ENCODE data around the gene ZNF672.
A peak's percentile ranks its signal among the peaks of the same experiment; 100 is the strongest.

The ZNF672 gene

GRCh38 chr1:248823517-248824001 is 14.5 kb upstream of the ZNF672 start:
- H3K9me3 ChIP-seq (ENCODE audit: insufficient read depth, low read depth, low read length), result no peaks in the 10 kb centered on the region
- H3K79me2 ChIP-seq (ENCODE audit: insufficient read depth, low read length), result peaks cover 67% of the 10 kb centered on the region
- H3K9ac ChIP-seq (ENCODE audit: low read depth, low read length, poor library complexity, severe bottlenecking), result peak overlapping the region; percentile 93
- no peaks in the 10 kb centered on the region for H3K9me2 ChIP-seq (replicated peaks; ENCODE audit: low read depth, low read length)
- H3K4me1 ChIP-seq (ENCODE audit: insufficient read depth, low read length, poor library complexity, severe bottlenecking), result peaks cover 68% of the 10 kb centered on the region
- H2AFZ ChIP-seq (ENCODE audit: low read length), result no peak overlapping the region
- H3K4me2 ChIP-seq (ENCODE audit: low read depth, low read length, poor library complexity, severe bottlenecking), result peak overlapping the region; percentile 94
- H3K4me3 ChIP-seq (ENCODE audit: low read length, poor library complexity, severe bottlenecking), result peak overlapping the region; percentile 95
- TF ChIP-seq CTCF (conservative IDR thresholded peaks at IDR 0.05; ENCODE audit: low read length) (no peak), EZH2phosphoT487 (IDR thresholded peaks at IDR 0.05; ENCODE audit: borderline replicate concordance) (no peak)
- H3K36me3 ChIP-seq (ENCODE audit: insufficient read depth, low read length), result no peaks in the 10 kb centered on the region
- no peaks in the 10 kb centered on the region for H3F3A ChIP-seq (ENCODE audit: low read depth)
- H3K27me3 ChIP-seq (ENCODE audit: insufficient read depth, low read length, poor library complexity, severe bottlenecking), result no peaks in the 10 kb centered on the region
- peaks cover 15% of the 10 kb centered on the region for H4K20me1 ChIP-seq (ENCODE audit: insufficient read depth, low read length, poor library complexity, severe bottlenecking)

GRCh38 chr1:248824301-248824700 is 13.7 kb upstream of the ZNF672 start:
- Histone ChIP-seq H4K20me1 (ENCODE audit: insufficient read depth, low read length, poor library complexity, severe bottlenecking) (peaks cover 15% of the 10 kb centered on the region), H3K79me2 (ENCODE audit: insufficient read depth, low read length) (peaks cover 60% of the 10 kb centered on the region), H2AFZ (ENCODE audit: low read length) (no peak overlapping the region), H3K4me1 (ENCODE audit: insufficient read depth, low read length, poor library complexity, severe bottlenecking) (peaks cover 60% of the 10 kb centered on the region), H3K4me2 (ENCODE audit: low read depth, low read length, poor library complexity, severe bottlenecking) (peak overlapping the region; percentile 94), H3K9ac (ENCODE audit: low read depth, low read length, poor library complexity, severe bottlenecking) (peak overlapping the region; percentile 93), H3F3A (ENCODE audit: low read depth) (no peaks in the 10 kb centered on the region), H3K4me3 (ENCODE audit: low read length, poor library complexity, severe bottlenecking) (peak overlapping the region; percentile 95), H3K9me3 (ENCODE audit: insufficient read depth, low read depth, low read length) (no peaks in the 10 kb centered on the region), H3K9me2 (replicated peaks; ENCODE audit: low read depth, low read length) (no peaks in the 10 kb centered on the region), H3K36me3 (ENCODE audit: insufficient read depth, low read length) (no peaks in the 10 kb centered on the region), H3K27me3 (ENCODE audit: insufficient read depth, low read length, poor library complexity, severe bottlenecking) (no peaks in the 10 kb centered on the region)
- no peak for TF ChIP-seq CTCF (conservative IDR thresholded peaks at IDR 0.05; ENCODE audit: low read length)
- TF ChIP-seq EZH2phosphoT487 (IDR thresholded peaks at IDR 0.05; ENCODE audit: borderline replicate concordance), result no peak

- Histone ChIP-seq H3K36me3 (ENCODE audit: insufficient read depth, low read length) (no peaks in the 10 kb centered on the region), H3K9ac (ENCODE audit: low read depth, low read length, poor library complexity, severe bottlenecking) (peak overlapping the region; percentile 93), H4K20me1 (ENCODE audit: insufficient read depth, low read length, poor library complexity, severe bottlenecking) (peaks cover 15% of the 10 kb centered on the region), H3K9me3 (ENCODE audit: insufficient read depth, low read depth, low read length) (no peaks in the 10 kb centered on the region), H3F3A (ENCODE audit: low read depth) (no peaks in the 10 kb centered on the region), H3K4me3 (ENCODE audit: low read length, poor library complexity, severe bottlenecking) (peak overlapping the region; percentile 95), H3K9me2 (replicated peaks; ENCODE audit: low read depth, low read length) (no peaks in the 10 kb centered on the region), H3K4me2 (ENCODE audit: low read depth, low read length, poor library complexity, severe bottlenecking) (peak overlapping the region; percentile 94), H3K27me3 (ENCODE audit: insufficient read depth, low read length, poor library complexity, severe bottlenecking) (no peaks in the 10 kb centered on the region), H3K79me2 (ENCODE audit: insufficient read depth, low read length) (peaks cover 56% of the 10 kb centered on the region), H2AFZ (ENCODE audit: low read length) (no peak overlapping the region), H3K4me1 (ENCODE audit: insufficient read depth, low read length, poor library complexity, severe bottlenecking) (peaks cover 58% of the 10 kb centered on the region)
- TF ChIP-seq EZH2phosphoT487 (IDR thresholded peaks at IDR 0.05; ENCODE audit: borderline replicate concordance) (no peak), CTCF (conservative IDR thresholded peaks at IDR 0.05; ENCODE audit: low read length) (no peak)
Observed at GRCh38 chr1:248824701-248825100, 13.3 kb upstream of the ZNF672 start.
